SK-N-SH (cell line): ENCODE measurements around the gene BMPR1B.

Source experiments
- ELF1 ChIP-seq: IDR thresholded peaks from 2 replicates; pipeline ENCODE4 v1.4.0; 2012
- FOSL2 ChIP-seq: IDR thresholded peaks from 2 replicates; pipeline ENCODE4 v1.4.0; 2012; ENCODE audit warnings: low read depth, mild to moderate bottlenecking, moderate library complexity, borderline replicate concordance
- POLR2AphosphoS5 ChIP-seq: IDR thresholded peaks from 2 replicates; pipeline ENCODE4 v1.6.1; 2012; ENCODE audit warnings: low read depth, low read length
- RAD21 ChIP-seq: IDR thresholded peaks from 2 replicates; pipeline ENCODE4 v1.6.1; 2012; ENCODE audit warnings: mild to moderate bottlenecking, low read length
- RCOR1 ChIP-seq: fragments of 150-350 bp; IDR thresholded peaks from 2 replicates; pipeline ENCODE4 v1.6.1; 2017; ENCODE audit warnings: antibody characterized with exemption, low read length
- SMC3 ChIP-seq: IDR thresholded peaks from 2 replicates; pipeline ENCODE4 v1.6.1; 2012; ENCODE audit warnings: low read depth, low read length, improper control_type of control experiment
- TAF1 ChIP-seq: IDR thresholded peaks from 2 replicates; pipeline ENCODE4 v1.6.1; 2012; ENCODE audit warnings: low read depth, mild to moderate bottlenecking, low read length, moderate library complexity, borderline replicate concordance
- TCF12 ChIP-seq: IDR thresholded peaks from 2 replicates; pipeline ENCODE4 v1.4.0; 2012
- USF1 ChIP-seq: IDR thresholded peaks from 2 replicates; pipeline ENCODE4 v1.4.0; 2012; ENCODE audit warnings: low read depth, borderline replicate concordance
- TF ChIP-seq, protein P1 (sequence below): IDR thresholded peaks from 2 replicates; pipeline ENCODE4; 2012
- TF ChIP-seq, protein P2 (sequence below): fragments of 200-600 bp; sonication (generic); IDR thresholded peaks from 2 replicates; pipeline ENCODE4 v1.6.1; 2017; ENCODE audit warnings: antibody characterized with exemption, mild to moderate bottlenecking, moderate library complexity
- TF ChIP-seq, protein P3 (sequence below): IDR thresholded peaks from 2 replicates; pipeline ENCODE4 v1.4.0; 2012; ENCODE audit warnings: low read depth

- no peak for TF ChIP-seq POLR2AphosphoS5
- TF ChIP-seq, protein P1, sequence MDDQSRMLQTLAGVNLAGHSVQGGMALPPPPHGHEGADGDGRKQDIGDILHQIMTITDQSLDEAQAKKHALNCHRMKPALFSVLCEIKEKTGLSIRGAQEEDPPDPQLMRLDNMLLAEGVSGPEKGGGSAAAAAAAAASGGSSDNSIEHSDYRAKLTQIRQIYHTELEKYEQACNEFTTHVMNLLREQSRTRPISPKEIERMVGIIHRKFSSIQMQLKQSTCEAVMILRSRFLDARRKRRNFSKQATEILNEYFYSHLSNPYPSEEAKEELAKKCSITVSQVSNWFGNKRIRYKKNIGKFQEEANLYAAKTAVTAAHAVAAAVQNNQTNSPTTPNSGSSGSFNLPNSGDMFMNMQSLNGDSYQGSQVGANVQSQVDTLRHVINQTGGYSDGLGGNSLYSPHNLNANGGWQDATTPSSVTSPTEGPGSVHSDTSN: no peak
- TF ChIP-seq, protein P2, sequence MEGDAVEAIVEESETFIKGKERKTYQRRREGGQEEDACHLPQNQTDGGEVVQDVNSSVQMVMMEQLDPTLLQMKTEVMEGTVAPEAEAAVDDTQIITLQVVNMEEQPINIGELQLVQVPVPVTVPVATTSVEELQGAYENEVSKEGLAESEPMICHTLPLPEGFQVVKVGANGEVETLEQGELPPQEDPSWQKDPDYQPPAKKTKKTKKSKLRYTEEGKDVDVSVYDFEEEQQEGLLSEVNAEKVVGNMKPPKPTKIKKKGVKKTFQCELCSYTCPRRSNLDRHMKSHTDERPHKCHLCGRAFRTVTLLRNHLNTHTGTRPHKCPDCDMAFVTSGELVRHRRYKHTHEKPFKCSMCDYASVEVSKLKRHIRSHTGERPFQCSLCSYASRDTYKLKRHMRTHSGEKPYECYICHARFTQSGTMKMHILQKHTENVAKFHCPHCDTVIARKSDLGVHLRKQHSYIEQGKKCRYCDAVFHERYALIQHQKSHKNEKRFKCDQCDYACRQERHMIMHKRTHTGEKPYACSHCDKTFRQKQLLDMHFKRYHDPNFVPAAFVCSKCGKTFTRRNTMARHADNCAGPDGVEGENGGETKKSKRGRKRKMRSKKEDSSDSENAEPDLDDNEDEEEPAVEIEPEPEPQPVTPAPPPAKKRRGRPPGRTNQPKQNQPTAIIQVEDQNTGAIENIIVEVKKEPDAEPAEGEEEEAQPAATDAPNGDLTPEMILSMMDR: no peak
- TF ChIP-seq RAD21: no peak
- TF ChIP-seq USF1: no peak
- no peak for TF ChIP-seq TAF1
- TF ChIP-seq, protein P3, sequence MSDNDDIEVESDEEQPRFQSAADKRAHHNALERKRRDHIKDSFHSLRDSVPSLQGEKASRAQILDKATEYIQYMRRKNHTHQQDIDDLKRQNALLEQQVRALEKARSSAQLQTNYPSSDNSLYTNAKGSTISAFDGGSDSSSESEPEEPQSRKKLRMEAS: no peak
- no peak for TF ChIP-seq FOSL2
- TF ChIP-seq RCOR1: no peak
- TF ChIP-seq SMC3: no peak
- TF ChIP-seq TCF12: no peak
- no peak for TF ChIP-seq ELF1
Observed at GRCh38 chr4:95020521-95020920, 262.8 kb downstream of the BMPR1B start.
